K562 (cell line): ENCODE results near the gene ABCC5. TPM values are rescaled to one million over a fixed set of nuclear protein-coding genes. Genes with fewer than 3 reads are reported as not detected.

Source experiments
- CHD4 ChIP-seq: fragments of 200-600 bp; sonication (generic); IDR thresholded peaks from 3 replicates; pipeline ENCODE4 v1.6.1; 2012; ENCODE audit warnings: low read depth, mild to moderate bottlenecking, mixed read lengths, low read length, inconsistent platforms; ENCODE audit not compliant: insufficient read depth, insufficient replicate concordance, poor library complexity, severe bottlenecking
- HNRNPK ChIP-seq: fragments of 200-400 bp; formaldehyde crosslinking; IDR thresholded peaks from one replicate; pipeline ENCODE4 v1.6.1; 2018; ENCODE audit warnings: mild to moderate bottlenecking, low read depth, low read length; ENCODE audit not compliant: poor library complexity, severe bottlenecking
- NFYB ChIP-seq: IDR thresholded peaks from 2 replicates; pipeline ENCODE4 v1.6.1; 2011; ENCODE audit warnings: mild to moderate bottlenecking, moderate library complexity; ENCODE audit not compliant: insufficient read length; ENCODE audit errors: extremely low read depth
- RBM14 ChIP-seq: fragments of 200-400 bp; formaldehyde crosslinking; IDR thresholded peaks from 2 replicates; pipeline ENCODE4 v1.6.1; 2018; ENCODE audit warnings: low read depth, mild to moderate bottlenecking, low read length, moderate library complexity, borderline replicate concordance; ENCODE audit not compliant: insufficient read depth
- SAP30 ChIP-seq: fragments of 200-600 bp; sonication (generic); IDR thresholded peaks from 2 replicates; pipeline ENCODE4 v1.6.1; 2012; ENCODE audit warnings: borderline replicate concordance, low read depth, mild to moderate bottlenecking, moderate library complexity, low read length, control low read depth, inconsistent platforms; ENCODE audit not compliant: insufficient read depth, poor library complexity, severe bottlenecking
- SETDB1 ChIP-seq: IDR thresholded peaks from one replicate; pipeline ENCODE4 v1.6.1; 2012; ENCODE audit warnings: low read length, control low read depth, inconsistent platforms
- SIRT6 ChIP-seq: IDR thresholded peaks from one replicate; pipeline ENCODE4 v1.6.1; 2012; ENCODE audit warnings: low read depth, mild to moderate bottlenecking, control low read depth, inconsistent platforms, low read length, moderate library complexity
- TCF7L2 ChIP-seq: fragments of 150-350 bp; IDR thresholded peaks from 2 replicates; pipeline ENCODE4 v1.6.1; 2016; ENCODE audit warnings: low read depth, mild to moderate bottlenecking, low read length, moderate library complexity
- TEAD1 ChIP-seq, 2 experiments: fragments of 450-650 bp in 1 of 2; sonication (generic) in 1 of 2; formaldehyde crosslinking; IDR thresholded peaks; 2 replicates each; pipeline versions ENCODE4 v1.4.0 to v1.8.0; 2020 to 2022; ENCODE audit warnings: mild to moderate bottlenecking in 2 of 2, missing genetic modification reagents in 1 of 2
- THRA ChIP-seq: fragments of 450-650 bp; IDR thresholded peaks from 2 replicates; pipeline ENCODE4 v1.6.1; 2017; ENCODE audit warnings: mild to moderate bottlenecking, moderate library complexity
- USF2 ChIP-seq: sonication (generic); formaldehyde crosslinking; IDR thresholded peaks from 2 replicates; pipeline ENCODE4 v1.5.0; 2020; ENCODE audit warnings: missing genetic modification reagents
- ZMIZ1 ChIP-seq, 2 experiments: fragments of 150-350 bp in 1 of 2; IDR thresholded peaks; 2 replicates each; pipeline ENCODE4 v1.6.1; 2012 to 2016; ENCODE audit warnings: low read depth in 2 of 2, low read length in 2 of 2, mild to moderate bottlenecking in 1 of 2, moderate library complexity in 1 of 2
- ZNF124 ChIP-seq: sonication (generic); formaldehyde crosslinking; IDR thresholded peaks from 2 replicates; pipeline ENCODE4 v1.8.1; 2022; ENCODE audit warnings: missing genetic modification reagents
- ZNF398 ChIP-seq: fragments of 250-450 bp; sonication (Bioruptor Pico); IDR thresholded peaks from 2 replicates; pipeline ENCODE4 v1.8.0; 2021; ENCODE audit warnings: moderate library complexity, mild to moderate bottlenecking, inconsistent platforms
- polyA plus RNA-seq, 8 experiments: library from polyadenylated mRNA; depleted of rRNA in 4 of 8; stranded (reverse) in 5 of 8; unstranded in 3 of 8; fragments of >200 nt; fragmentation: Nextera tagmentation in 2 of 8; fragmentation: Illumina TruSeq in 1 of 8; extraction: Ambion mirVana in 2 of 8; extraction: Trizol in 1 of 8; gene quantifications; 2 replicates each; pipeline versions ENCODE4 v1.2.1 to v1.2.3, GENCODE V29; 2011 to 2014; ENCODE audit warnings: inconsistent platforms in 1 of 8, missing spikeins in 1 of 8
- total RNA-seq, 7 experiments: library from RNA; depleted of rRNA in 6 of 7; stranded (reverse); fragments of >200 nt in 6 of 7; fragmentation: Illumina TruSeq in 2 of 7; extraction: Trizol in 2 of 7; gene quantifications; 2 replicates each; pipeline versions ENCODE4 v1.2.1 to v1.2.3, GENCODE V29; 2011 to 2021; ENCODE audit warnings: low replicate concordance in 1 of 7
- TF ChIP-seq, protein P1 (sequence below): fragments of 250-450 bp; sonication (Bioruptor Pico); IDR thresholded peaks from 2 replicates; pipeline ENCODE4 v1.9.0; 2021; ENCODE audit warnings: mild to moderate bottlenecking, inconsistent platforms

The ABCC5 gene
- total and polyA plus RNA-seq, 9 of the 15 experiments (the other 6 are each of a cell fraction or from before 2014, with no cell fraction given), result 22.0 to 53.0 (median 41.9) TPM

DNA sequence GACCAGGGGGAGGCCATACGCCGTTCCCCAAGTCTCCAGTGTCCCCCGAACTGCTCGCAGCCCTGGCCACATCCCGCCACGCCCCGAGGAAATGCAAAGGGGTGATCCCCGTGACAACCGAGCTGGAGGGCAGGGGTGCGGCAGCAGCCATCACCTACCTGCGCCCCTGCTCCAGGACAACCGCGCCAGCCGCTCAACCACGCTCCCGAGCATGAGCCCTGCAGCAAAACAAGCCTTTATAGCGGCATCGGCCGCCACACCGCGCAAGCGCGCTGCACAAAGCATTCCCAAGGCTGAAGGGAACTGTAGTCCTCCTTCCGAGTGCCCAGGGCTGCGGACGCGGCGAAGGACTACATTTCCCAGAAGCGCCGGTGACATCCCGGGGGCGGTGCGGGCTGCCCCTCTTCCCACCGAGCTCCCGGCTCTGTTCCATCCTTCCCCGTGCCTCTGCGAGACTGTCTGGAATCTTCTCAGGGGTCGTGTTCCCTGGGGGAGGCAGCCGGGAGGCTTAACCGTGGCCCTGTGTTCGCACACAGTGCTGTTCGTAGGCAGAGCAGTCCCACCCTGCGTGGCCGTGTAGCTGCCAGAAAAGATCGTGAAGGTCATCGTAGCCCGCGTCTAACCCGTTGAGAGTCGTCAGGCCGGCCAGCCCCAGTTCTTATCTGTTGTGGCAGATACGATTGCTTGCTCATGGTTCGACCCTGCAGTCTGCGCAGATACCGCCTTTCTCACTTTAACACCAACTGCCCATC is at the start of gene ABCC5 (continued):
- TF ChIP-seq, protein P1, sequence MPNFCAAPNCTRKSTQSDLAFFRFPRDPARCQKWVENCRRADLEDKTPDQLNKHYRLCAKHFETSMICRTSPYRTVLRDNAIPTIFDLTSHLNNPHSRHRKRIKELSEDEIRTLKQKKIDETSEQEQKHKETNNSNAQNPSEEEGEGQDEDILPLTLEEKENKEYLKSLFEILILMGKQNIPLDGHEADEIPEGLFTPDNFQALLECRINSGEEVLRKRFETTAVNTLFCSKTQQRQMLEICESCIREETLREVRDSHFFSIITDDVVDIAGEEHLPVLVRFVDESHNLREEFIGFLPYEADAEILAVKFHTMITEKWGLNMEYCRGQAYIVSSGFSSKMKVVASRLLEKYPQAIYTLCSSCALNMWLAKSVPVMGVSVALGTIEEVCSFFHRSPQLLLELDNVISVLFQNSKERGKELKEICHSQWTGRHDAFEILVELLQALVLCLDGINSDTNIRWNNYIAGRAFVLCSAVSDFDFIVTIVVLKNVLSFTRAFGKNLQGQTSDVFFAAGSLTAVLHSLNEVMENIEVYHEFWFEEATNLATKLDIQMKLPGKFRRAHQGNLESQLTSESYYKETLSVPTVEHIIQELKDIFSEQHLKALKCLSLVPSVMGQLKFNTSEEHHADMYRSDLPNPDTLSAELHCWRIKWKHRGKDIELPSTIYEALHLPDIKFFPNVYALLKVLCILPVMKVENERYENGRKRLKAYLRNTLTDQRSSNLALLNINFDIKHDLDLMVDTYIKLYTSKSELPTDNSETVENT (CRISPR knock-in tag), result peak; percentile 62; the same call in 1 of the 2 replicates
- no peak for TF ChIP-seq USF2
- TF ChIP-seq ZNF124 (CRISPR knock-in tag), result no peak
- no peak for TF ChIP-seq ZNF398 (CRISPR knock-in tag)
- TF ChIP-seq ZMIZ1 (IDR thresholded peaks at IDR 0.05; ENCODE audit: low read depth in 2 of 2, low read length in 2 of 2), result peak; percentile 62 to 82; a peak in 3 of 4 replicates
- TF ChIP-seq CHD4, result no peak
- no peak for TF ChIP-seq NFYB
- TF ChIP-seq SETDB1, result no peak
- TF ChIP-seq SAP30, result peak; percentile 14
- 0 out of 2 replicates have a peak, but pooled peaks have one; percentile 47 for TF ChIP-seq RBM14
- TF ChIP-seq SIRT6, result no peak
- no peak for TF ChIP-seq THRA
- TF ChIP-seq TCF7L2, result no peak
- no peak for TF ChIP-seq HNRNPK
- TF ChIP-seq TEAD1 (CRISPR knock-in tag; IDR thresholded peaks at IDR 0.05), result no peak; a peak in 1 of 4 replicates
